PC-3 (cell line): ENCODE data around the gene ANKRD11. TPM values are rescaled to one million over a fixed set of nuclear protein-coding genes. Genes with fewer than 3 reads are reported as not detected.
"Not testable (repeated sequence)": the region's sequence is repeated elsewhere in the genome, so short reads cannot be mapped to it uniquely, and the experiment has no call there.

Experiments used
- ATAC-seq: fragments of 200-7000 bp; cut with Tn5 transposase; 2 replicates; pipeline ENCODE4 v1.9.1; 2020; ENCODE audit warnings: mild to moderate bottlenecking, moderate library complexity
- BruUV-seq: library from RNA; stranded (reverse); fragments of 400-500 nt; replicated peaks from 2 replicates; lab custom pipeline; 2021; lab: Mats Ljungman, UMichigan
- CTCF ChIA-PET: fragments of 300-600 bp; sonication (Branson Sonifier 250); formaldehyde crosslinking; loops from one replicate; lab custom pipeline; 2022; ENCODE audit warnings: antibody characterized with exemption; lab: Charles Lee
- POLR2A ChIA-PET: fragments of 300-600 bp; sonication (Branson Sonifier 250); formaldehyde crosslinking; loops from one replicate; lab custom pipeline; 2022; ENCODE audit warnings: antibody characterized with exemption; ENCODE audit not compliant: unreplicated experiment; lab: Charles Lee
- DNase-seq: peaks from one replicate; pipeline ENCODE4 v3.0.0-alpha.2; 2015
- H2AFZ ChIP-seq: fragments of 300-600 bp; sonication (generic); 2 replicates; pipeline ENCODE4 v1.6.0; 2016; ENCODE audit warnings: antibody characterized with exemption, low read length
- H3F3A ChIP-seq: fragments of 300-600 bp; sonication (generic); one replicate; pipeline ENCODE4 v1.6.0; 2017; ENCODE audit warnings: antibody characterized with exemption, low read length, control low read depth, mild to moderate bottlenecking; ENCODE audit not compliant: unreplicated experiment
- H3K27ac ChIP-seq: fragments of 300-600 bp; sonication (generic); 2 replicates; pipeline ENCODE4 v1.5.1; 2016; ENCODE audit warnings: mild to moderate bottlenecking, low read length
- H3K27me3 ChIP-seq: fragments of 300-600 bp; sonication (generic); 2 replicates; pipeline ENCODE4 v1.6.1; 2016; ENCODE audit warnings: low read length, mixed read lengths
- H3K36me3 ChIP-seq: fragments of 300-600 bp; sonication (generic); 2 replicates; pipeline ENCODE4 v1.6.1; 2016; ENCODE audit warnings: low read depth, mixed run types, low read length, mixed read lengths
- H3K4me1 ChIP-seq: fragments of 300-600 bp; sonication (generic); 2 replicates; pipeline ENCODE4 v1.5.1; 2016; ENCODE audit warnings: low read length; ENCODE audit not compliant: insufficient read depth
- H3K4me2 ChIP-seq: fragments of 300-600 bp; sonication (generic); 2 replicates; pipeline ENCODE4 v1.6.0; 2016; ENCODE audit warnings: low read length
- H3K4me3 ChIP-seq: fragments of 300-600 bp; sonication (generic); 2 replicates; pipeline ENCODE4 v1.5.1; 2016; ENCODE audit warnings: mild to moderate bottlenecking, low read length, mixed read lengths
- H3K79me2 ChIP-seq: fragments of 300-600 bp; sonication (generic); 2 replicates; pipeline ENCODE4 v1.6.1; 2017; ENCODE audit warnings: low read length, mixed read lengths
- H3K9ac ChIP-seq: fragments of 300-600 bp; sonication (generic); 2 replicates; pipeline ENCODE4 v1.6.0; 2016; ENCODE audit warnings: mild to moderate bottlenecking, low read length
- H3K9me2 ChIP-seq: fragments of 300-600 bp; sonication (generic); replicated peaks from 2 replicates; pipeline ENCODE4 v1.6.1; 2016; ENCODE audit warnings: mixed run types, low read length, mixed read lengths
- H3K9me3 ChIP-seq: fragments of 300-600 bp; sonication (generic); 2 replicates; pipeline ENCODE4 v1.6.1; 2016; ENCODE audit warnings: low read length, mixed read lengths
- H4K20me1 ChIP-seq: fragments of 300-600 bp; sonication (generic); 2 replicates; pipeline ENCODE4 v1.6.1; 2016; ENCODE audit warnings: low read length, mixed read lengths
- CTCF ChIP-seq: fragments of 300-600 bp; sonication (generic); conservative IDR thresholded peaks from 2 replicates; pipeline ENCODE4 v1.5.1; 2017; ENCODE audit warnings: antibody characterized with exemption, low read depth, mild to moderate bottlenecking, low read length
- EZH2 ChIP-seq: fragments of 300-600 bp; sonication (generic); IDR thresholded peaks from one replicate; pipeline ENCODE4 v1.6.1; 2017; ENCODE audit warnings: antibody characterized with exemption, mild to moderate bottlenecking, low read length; ENCODE audit not compliant: unreplicated experiment
- EZH2phosphoT487 ChIP-seq: fragments of 300-600 bp; sonication (generic); IDR thresholded peaks from 2 replicates; pipeline ENCODE4 v1.6.1; 2018; ENCODE audit warnings: mild to moderate bottlenecking, antibody characterized with exemption, low read length, borderline replicate concordance
- intact Hi-C: fragments of 100-400 bp; cut with micrococcal nuclease; formaldehyde crosslinking; loops from 2 replicates; pipeline ENCODE4 v1.9.0; 2023
- total RNA-seq: library from RNA; depleted of rRNA; stranded (reverse); fragments of >200 nt; gene quantifications from 2 replicates; pipeline ENCODE4 v1.2.3, GENCODE V29; 2014

ANKRD11 gene
- total RNA-seq, 1 experiment from 2014 or later: 65.0 TPM

DNA sequence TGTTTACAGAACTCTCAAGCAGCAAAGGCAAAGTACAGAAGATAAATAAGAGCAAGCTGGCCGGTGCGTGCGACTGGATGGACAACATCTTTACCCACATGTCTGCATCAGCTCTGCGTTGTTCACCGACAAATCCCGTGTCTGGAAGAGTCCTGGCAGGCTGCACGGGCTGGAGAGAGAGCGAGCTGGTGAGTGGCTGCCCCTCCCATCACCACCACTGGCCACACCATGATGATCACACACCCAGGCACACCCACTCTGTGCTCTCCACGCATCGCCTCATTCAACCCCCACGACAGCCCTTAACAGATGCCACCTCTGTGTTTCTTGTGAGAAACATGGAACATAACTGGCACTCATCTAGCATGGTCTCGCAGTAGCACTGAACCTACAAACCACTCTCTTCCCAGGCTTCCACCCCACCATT is 59.2 kb downstream of the ANKRD11 start:
- no peaks in the 10 kb centered on the region for H3K4me1 ChIP-seq
- H4K20me1 ChIP-seq: peaks cover 53% of the 10 kb centered on the region
- TF ChIP-seq EZH2 (no peak), EZH2phosphoT487 (no peak), CTCF (no peak)
- DNase-seq: no peak
- H3K27ac ChIP-seq: no peak overlapping the region
- peaks cover 85% of the 10 kb centered on the region for H3K79me2 ChIP-seq
- no peaks in the 10 kb centered on the region; the same call in 1 of the 2 replicates for H3K36me3 ChIP-seq
- peak; percentile 64 for ATAC-seq
- no peak overlapping the region for H3K4me3 ChIP-seq
- intact Hi-C loops: loop anchor here (10.0 kb wide), 1 partner anchor 54 kb away; no protein-coding TSS in a partner anchor
- ChIA-PET CTCF (no interaction called here), POLR2A (no interaction called here)
- no peak overlapping the region for H3K9ac ChIP-seq
- no TSS peak for BruUV-seq
- H3K9me2 ChIP-seq: no peaks in the 10 kb centered on the region
- H3K9me3 ChIP-seq: no peaks in the 10 kb centered on the region
- H3K4me2 ChIP-seq: no peak overlapping the region
- H3F3A ChIP-seq: no peaks in the 10 kb centered on the region
- H2AFZ ChIP-seq: no peak overlapping the region
- H3K27me3 ChIP-seq: no peaks in the 10 kb centered on the region

GRCh38 chr16:89430436-89431157 is 59.8 kb downstream of the ANKRD11 start:
- no peak for TF ChIP-seq EZH2
- TF ChIP-seq CTCF: no peak
- no peak for TF ChIP-seq EZH2phosphoT487
- Histone ChIP-seq H3K4me3 (no peak overlapping the region), H3F3A (no peaks in the 10 kb centered on the region), H3K27ac (no peak overlapping the region), H3K9ac (no peak overlapping the region), H3K27me3 (no peaks in the 10 kb centered on the region), H3K36me3 (no peaks in the 10 kb centered on the region; the same call in 1 of the 2 replicates), H3K4me2 (no peak overlapping the region), H2AFZ (no peak overlapping the region), H3K9me2 (no peaks in the 10 kb centered on the region), H3K4me1 (no peaks in the 10 kb centered on the region), H3K79me2 (peaks cover 85% of the 10 kb centered on the region), H4K20me1 (peaks cover 51% of the 10 kb centered on the region), H3K9me3 (no peaks in the 10 kb centered on the region)
- ChIA-PET POLR2A (no interaction called here), CTCF (no interaction called here)
- intact Hi-C loops: loop anchor here (10.0 kb wide), 1 partner anchor 54 kb away; no protein-coding TSS in a partner anchor
- DNase-seq (no peak), ATAC-seq (peak; percentile 24; the same call in 1 of the 2 replicates)
- no TSS peak for BruUV-seq

DNA sequence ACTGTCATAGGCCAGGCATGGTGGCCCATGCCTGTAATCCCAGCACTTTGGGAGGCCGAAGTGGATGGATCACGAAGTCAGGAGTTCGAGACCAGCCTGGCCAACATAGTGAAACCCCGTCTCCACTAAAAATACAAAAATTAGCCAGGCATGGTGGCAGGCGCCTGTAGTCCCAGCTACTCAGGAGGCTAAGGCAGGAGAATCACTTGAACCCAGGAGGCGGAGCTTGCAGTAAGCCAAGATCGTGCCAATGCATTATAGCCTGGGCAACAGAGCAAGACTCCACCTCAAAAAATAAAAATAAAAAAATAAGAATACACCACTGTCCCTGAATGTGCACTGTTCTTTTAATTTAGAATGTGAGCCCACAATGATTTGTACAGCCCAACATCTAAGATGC is 61.8 kb downstream of the ANKRD11 start:
- H3K27ac ChIP-seq, H3F3A ChIP-seq, H3K4me2 ChIP-seq, H3K36me3 ChIP-seq, H3K27me3 ChIP-seq, H3K9me2 ChIP-seq, DNase-seq, H3K4me1 ChIP-seq, H3K9ac ChIP-seq, H3K9me3 ChIP-seq, POLR2A ChIA-PET, CTCF ChIA-PET, BruUV-seq, intact Hi-C loops, ATAC-seq, H2AFZ ChIP-seq, H3K4me3 ChIP-seq: not testable (repeated sequence)
- Histone ChIP-seq H4K20me1 (peaks cover 40% of the 10 kb centered on the region), H3K79me2 (peaks cover 85% of the 10 kb centered on the region)
